Mammary microvascular endothelial cell (primary cell): Measurements from ENCODE around the gene OR10K1. TPM values are rescaled to one million over a fixed set of nuclear protein-coding genes. Genes with fewer than 3 reads are reported as not detected.

Source experiments
- total RNA-seq: library from RNA; depleted of rRNA; stranded (reverse); fragments of >200 nt; gene quantifications from 2 replicates; pipeline ENCODE4 v1.2.3, GENCODE V29; 2015

OR10K1 gene, protein sequence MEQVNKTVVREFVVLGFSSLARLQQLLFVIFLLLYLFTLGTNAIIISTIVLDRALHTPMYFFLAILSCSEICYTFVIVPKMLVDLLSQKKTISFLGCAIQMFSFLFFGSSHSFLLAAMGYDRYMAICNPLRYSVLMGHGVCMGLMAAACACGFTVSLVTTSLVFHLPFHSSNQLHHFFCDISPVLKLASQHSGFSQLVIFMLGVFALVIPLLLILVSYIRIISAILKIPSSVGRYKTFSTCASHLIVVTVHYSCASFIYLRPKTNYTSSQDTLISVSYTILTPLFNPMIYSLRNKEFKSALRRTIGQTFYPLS
- total RNA-seq, result not detected in 2 replicates

DNA sequence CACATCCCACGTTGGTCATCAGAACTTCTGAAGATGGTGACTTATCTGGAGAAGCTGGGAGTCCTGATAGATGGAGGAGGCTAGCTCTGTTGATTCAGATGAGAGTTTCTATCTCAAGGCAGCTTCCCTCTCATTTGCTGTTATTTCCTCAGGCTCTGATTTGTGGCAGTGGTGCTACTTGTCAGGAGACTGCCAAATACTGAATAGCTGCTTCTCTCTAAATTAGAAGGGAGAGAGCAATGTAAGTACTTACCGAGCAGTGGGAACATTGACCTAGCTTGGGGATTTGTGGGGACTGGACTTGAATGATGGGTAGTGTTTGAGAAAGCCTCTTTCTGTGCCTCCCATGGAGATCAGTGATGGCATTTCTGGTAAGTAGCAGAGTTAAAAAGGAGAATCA lies at the start of gene OR10K1:
OR10K1 (plus strand) TSS at position 301 of the 400 bp plus-strand sequence. CDS start 3,728 bp downstream, outside the sequence.

DNA sequence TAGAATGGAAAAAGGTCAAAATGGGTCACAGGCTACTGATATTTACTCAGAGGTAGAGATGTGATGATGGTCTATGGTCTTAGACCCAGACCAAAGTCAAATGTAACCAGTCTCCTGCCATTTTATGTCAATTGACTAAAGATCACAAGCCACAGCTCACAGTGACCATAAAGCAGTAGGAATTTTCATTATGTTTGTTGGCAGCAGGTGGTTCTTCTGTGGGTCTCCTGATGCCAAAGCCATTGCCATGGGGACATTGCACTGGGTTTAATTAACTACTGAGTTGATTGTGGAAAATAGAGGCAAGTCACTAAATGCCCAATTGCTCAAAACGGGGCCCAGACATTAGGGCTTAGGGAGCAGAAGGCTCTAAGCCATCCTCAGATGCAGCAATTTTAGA lies 35.5 kb upstream of the OR10K1 start, which contains the start of gene OR10K2:
OR10K2 (minus strand) TSS at position 101 of the 400 bp plus-strand sequence. CDS start 5,371 bp downstream, outside the sequence.

DNA sequence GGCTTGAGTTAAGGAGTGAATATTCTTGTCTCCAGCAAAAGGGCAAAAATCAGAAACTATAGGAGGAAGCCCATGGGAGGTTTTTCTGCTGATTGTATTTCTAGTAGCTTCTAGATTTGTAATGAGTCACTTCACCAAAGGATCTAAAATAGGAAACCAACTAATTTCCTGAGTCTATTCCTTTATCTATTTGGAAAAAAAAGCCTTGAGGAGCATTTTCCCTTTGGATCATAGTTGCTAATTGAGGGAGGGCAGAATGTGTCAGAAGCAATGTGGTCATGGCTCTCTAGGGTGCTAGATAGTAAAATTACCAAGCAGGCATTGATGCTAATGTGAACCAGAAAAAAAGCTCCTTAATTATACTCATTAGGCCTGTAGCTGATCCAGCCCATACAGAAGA lies 10.3 kb downstream of the OR10K1 start, which contains the start of gene OR10R2:
OR10R2 (plus strand) TSS at position 301 of the 400 bp plus-strand sequence. CDS start 106 bp downstream, outside the sequence.

Other genes with a start within 250 kb of the OR10K1 start
- not detected in 2 replicates for gene CD1A, start 207.4 kb upstream of the OR10K1 start, total RNA-seq
- not detected in 2 replicates for gene CD1C, start 171.9 kb upstream of the OR10K1 start, total RNA-seq
- gene CD1B, start 130.3 kb upstream of the OR10K1 start, total RNA-seq, result not detected in 2 replicates
- gene CD1E, start 107.9 kb upstream of the OR10K1 start, total RNA-seq, result not detected in 2 replicates
- not detected in 2 replicates for gene OR10T2, start 62.4 kb upstream of the OR10K1 start, total RNA-seq
- gene OR10K2, start 35.6 kb upstream of the OR10K1 start, total RNA-seq, result not detected in 2 replicates
- not detected in 2 replicates for gene OR10R2, start 10.4 kb downstream of the OR10K1 start, total RNA-seq
- not detected in 2 replicates for gene OR6Y1, start 92.6 kb downstream of the OR10K1 start, total RNA-seq
- not detected in 2 replicates for gene OR6P1, start 108.7 kb downstream of the OR10K1 start, total RNA-seq
- gene OR10X1, start 118.1 kb downstream of the OR10K1 start, total RNA-seq, result not detected in 2 replicates
- gene OR10Z1, start 143.4 kb downstream of the OR10K1 start, total RNA-seq, result not detected in 2 replicates
- gene SPTA1, start 224.9 kb downstream of the OR10K1 start, total RNA-seq, result under 0.01 and 0.20 TPM in 2 replicates
- gene OR6K2, start 238.8 kb downstream of the OR10K1 start, total RNA-seq, result not detected in 2 replicates